K562 (cell line): ENCODE results near the gene DCPS. TPM values are rescaled to one million over a fixed set of nuclear protein-coding genes. Genes with fewer than 3 reads are reported as not detected.
A peak's percentile ranks its signal among the peaks of the same experiment; 100 is the strongest.

Experiments
- ATAC-seq: fragments of 200-7000 bp; cut with Tn5 transposase; 3 replicates; pipeline ENCODE4 v1.9.1; 2020; ENCODE audit warnings: moderate library complexity
- BruUV-seq: library from RNA; stranded (reverse); fragments of 400-500 nt; replicated peaks from 2 replicates; lab custom pipeline; 2021; lab: Mats Ljungman, UMichigan
- CTCF ChIA-PET: fragments of 300-600 bp; formaldehyde crosslinking; extraction: SDS; loops from one replicate; lab custom pipeline; 2021; ENCODE audit warnings: low intra/inter-chr PET ratio; lab: Yijun Ruan, JAX
- POLR2A ChIA-PET: fragments of 300-600, 350-650 bp; sonication (Branson Sonifier 250); formaldehyde crosslinking; extraction: SDS; loops from one replicate; lab custom pipeline; 2021; ENCODE audit warnings: antibody characterized with exemption, inconsistent platforms; lab: Yijun Ruan, JAX
- DNase-seq, 4 experiments: peaks; one replicate each; pipeline versions ENCODE4 v3.0.0 to v3.0.0-alpha.2; 2011 to 2018; ENCODE audit warnings: low spot score in 3 of 4, mixed read lengths in 3 of 4; ENCODE audit errors: extremely low read depth in 1 of 4
- FAIRE-seq: peaks from 2 replicates; lab custom pipeline; 2011; peaks lifted over from hg19 to GRCh38; lab: Jason Lieb, UNC
- H2AFZ ChIP-seq: 2 replicates; pipeline ENCODE4 v1.6.0; 2011; ENCODE audit warnings: low read depth, low read length, control low read depth, inconsistent platforms
- H3K27ac ChIP-seq: fragments of 200-600 bp; 3 replicates; pipeline ENCODE4 v1.8.0; 2011; ENCODE audit warnings: low read depth, mild to moderate bottlenecking, control low read depth, inconsistent platforms, low read length, moderate library complexity, mixed read lengths; ENCODE audit errors: extremely low read depth
- H3K27me3 ChIP-seq, 2 experiments: fragments of 300-600 bp in 1 of 2; 2 replicates in 1 of 2; 3 replicates in 1 of 2; pipeline versions ENCODE4 v1.6.0 to v1.8.0; 2011; ENCODE audit warnings: inconsistent platforms in 2 of 2, low read length in 2 of 2, mild to moderate bottlenecking in 1 of 2, mixed read lengths in 1 of 2, moderate library complexity in 1 of 2; ENCODE audit not compliant: control insufficient read depth in 2 of 2, insufficient read depth in 2 of 2
- H3K36me3 ChIP-seq: fragments of 300-600 bp; 3 replicates; pipeline ENCODE4 v1.8.0; 2011; ENCODE audit warnings: mild to moderate bottlenecking, low read length, inconsistent platforms; ENCODE audit not compliant: control insufficient read depth, insufficient read depth
- H3K4me1 ChIP-seq, 2 experiments: fragments of 200-600 bp in 1 of 2; replicated peaks in 1 of 2; 2 replicates in 1 of 2; 3 replicates in 1 of 2; pipeline versions ENCODE4 v1.5.1 to v1.8.0; 2011; ENCODE audit warnings: inconsistent platforms in 2 of 2, low read length in 2 of 2, mild to moderate bottlenecking in 1 of 2, mixed read lengths in 1 of 2, moderate library complexity in 1 of 2; ENCODE audit not compliant: control insufficient read depth in 2 of 2, insufficient read depth in 2 of 2
- H3K4me2 ChIP-seq: 2 replicates; pipeline ENCODE4 v1.6.1; 2011; ENCODE audit warnings: low read length, control low read depth, inconsistent platforms, mixed read lengths; ENCODE audit not compliant: insufficient read depth
- H3K4me3 ChIP-seq: fragments of 200-600 bp; sonication (generic), shearing (Covaris generic); 2 replicates; pipeline ENCODE4 v1.5.1; 2016; ENCODE audit warnings: control low read depth, inconsistent platforms
- H3K79me2 ChIP-seq: fragments of 200-600 bp; 3 replicates; pipeline ENCODE4 v1.8.0; 2011; ENCODE audit warnings: low read length, inconsistent platforms; ENCODE audit not compliant: control insufficient read depth, insufficient read depth
- H3K9ac ChIP-seq, 2 experiments: 2 replicates each; pipeline versions ENCODE4 v1.6.0 to v1.6.1; 2011; ENCODE audit warnings: low read depth in 2 of 2, low read length in 2 of 2, control low read depth in 1 of 2, inconsistent platforms in 1 of 2, mild to moderate bottlenecking in 1 of 2, mixed read lengths in 1 of 2; ENCODE audit not compliant: insufficient read depth in 1 of 2
- H3K9me1 ChIP-seq: one replicate; pipeline ENCODE4 v1.6.0; 2011; ENCODE audit warnings: inconsistent platforms, mild to moderate bottlenecking, low read length, moderate library complexity; ENCODE audit not compliant: control insufficient read depth, insufficient read depth
- H3K9me3 ChIP-seq: replicated peaks from 2 replicates; pipeline ENCODE4 v1.5.1; 2011; ENCODE audit warnings: low read depth, low read length, inconsistent platforms; ENCODE audit not compliant: control insufficient read depth, insufficient read depth
- H4K20me1 ChIP-seq: replicated peaks from 2 replicates; pipeline ENCODE4 v1.6.1; 2011; ENCODE audit warnings: low read length, inconsistent platforms, mixed read lengths; ENCODE audit not compliant: control insufficient read depth, insufficient read depth
- BCL6 ChIP-seq: fragments of 250-450 bp; sonication (Bioruptor Pico); IDR thresholded peaks from 2 replicates; pipeline ENCODE4 v1.4.0; 2020
- ERF ChIP-seq: fragments of 450-650 bp; formaldehyde crosslinking; IDR thresholded peaks from 2 replicates; pipeline ENCODE4 v1.4.0; 2020; ENCODE audit warnings: mild to moderate bottlenecking, mixed read lengths
- PCBP1 ChIP-seq: fragments of 200-400 bp; formaldehyde crosslinking; IDR thresholded peaks from 2 replicates; pipeline ENCODE4 v1.6.1; 2018; ENCODE audit warnings: mild to moderate bottlenecking, low read depth, low read length; ENCODE audit not compliant: poor library complexity, severe bottlenecking
- TAF9B ChIP-seq: fragments of 450-650 bp; IDR thresholded peaks from 2 replicates; pipeline ENCODE4 v1.6.1; 2018; ENCODE audit warnings: mild to moderate bottlenecking; ENCODE audit not compliant: partially characterized antibody
- U2AF2 ChIP-seq: fragments of 200-400 bp; formaldehyde crosslinking; optimal IDR thresholded peaks from 2 replicates; pipeline ENCODE3; 2017; ENCODE audit warnings: low read depth, mild to moderate bottlenecking, low read length
- ZNF551 ChIP-seq: fragments of 250-450 bp; sonication (Bioruptor Pico); IDR thresholded peaks from 2 replicates; pipeline ENCODE4 v1.5.0; 2021; ENCODE audit warnings: mild to moderate bottlenecking, moderate library complexity
- ZNF584 ChIP-seq: fragments of 200-800 bp; sonication (Bioruptor generic); IDR thresholded peaks from 2 replicates; pipeline ENCODE4 v1.6.1; 2016; ENCODE audit warnings: low read depth, mild to moderate bottlenecking, missing genetic modification characterization, missing compliant biosample characterization
- WGBS: fragments of 100-300 bp; shearing (Covaris generic); methylation state at CpG from one replicate; pipeline ENCODE4 v1.1.6; 2016; ENCODE audit warnings: low coverage, mixed read lengths; ENCODE audit not compliant: insufficient coverage; ENCODE audit errors: missing lambda C conversion rate; 5-methylcytosine and 5-hydroxymethylcytosine counted together
- in situ Hi-C: fragments of 300-500 bp; cut with MboI; formaldehyde crosslinking; loops from 4 replicates; pipeline ENCODE4 v1.15.0; 2018; ENCODE audit warnings: inconsistent platforms, mixed read lengths
- intact Hi-C: fragments of 100-400 bp; cut with micrococcal nuclease; formaldehyde crosslinking; loops from 2 replicates; pipeline ENCODE4 v1.14.2; 2022
- polyA plus RNA-seq, 8 experiments: library from polyadenylated mRNA; depleted of rRNA in 4 of 8; stranded (reverse) in 5 of 8; unstranded in 3 of 8; fragments of >200 nt; fragmentation: Nextera tagmentation in 2 of 8; fragmentation: Illumina TruSeq in 1 of 8; extraction: Ambion mirVana in 2 of 8; extraction: Trizol in 1 of 8; gene quantifications; 2 replicates each; pipeline versions ENCODE4 v1.2.1 to v1.2.3, GENCODE V29; 2011 to 2014; ENCODE audit warnings: inconsistent platforms in 1 of 8, missing spikeins in 1 of 8
- total RNA-seq, 7 experiments: library from RNA; depleted of rRNA in 6 of 7; stranded (reverse); fragments of >200 nt in 6 of 7; fragmentation: Illumina TruSeq in 2 of 7; extraction: Trizol in 2 of 7; gene quantifications; 2 replicates each; pipeline versions ENCODE4 v1.2.1 to v1.2.3, GENCODE V29; 2011 to 2021; ENCODE audit warnings: low replicate concordance in 1 of 7
- TF ChIP-seq, protein P1 (sequence below): fragments of 250-450 bp; sonication (Bioruptor Pico); IDR thresholded peaks from 2 replicates; pipeline ENCODE4 v1.5.0; 2022; ENCODE audit warnings: mild to moderate bottlenecking
- TF ChIP-seq, protein P2 (sequence below): fragments of 450-650 bp; IDR thresholded peaks from 2 replicates; pipeline ENCODE4 v1.6.1; 2016; ENCODE audit warnings: mild to moderate bottlenecking
- TF ChIP-seq, protein P3 (sequence below): IDR thresholded peaks from 2 replicates; pipeline ENCODE4 v1.6.1; 2016; ENCODE audit warnings: missing genetic modification characterization, missing compliant biosample characterization
- TF ChIP-seq, protein P4 (sequence below): fragments of 200-800 bp; sonication (Bioruptor generic); IDR thresholded peaks from 2 replicates; pipeline ENCODE4 v1.6.1; 2017; ENCODE audit warnings: missing genetic modification characterization, missing compliant biosample characterization
- TF ChIP-seq, protein P5 (sequence below): fragments of 200-800 bp; sonication (Bioruptor generic); IDR thresholded peaks from 2 replicates; pipeline ENCODE4 v1.6.1; 2017; ENCODE audit warnings: missing genetic modification characterization, missing compliant biosample characterization

DCPS gene
- total and polyA plus RNA-seq, 9 of the 15 experiments (the other 6 are each of a cell fraction or from before 2014, with no cell fraction given), result 8.7 to 38.1 (median 17.9) TPM

DNA sequence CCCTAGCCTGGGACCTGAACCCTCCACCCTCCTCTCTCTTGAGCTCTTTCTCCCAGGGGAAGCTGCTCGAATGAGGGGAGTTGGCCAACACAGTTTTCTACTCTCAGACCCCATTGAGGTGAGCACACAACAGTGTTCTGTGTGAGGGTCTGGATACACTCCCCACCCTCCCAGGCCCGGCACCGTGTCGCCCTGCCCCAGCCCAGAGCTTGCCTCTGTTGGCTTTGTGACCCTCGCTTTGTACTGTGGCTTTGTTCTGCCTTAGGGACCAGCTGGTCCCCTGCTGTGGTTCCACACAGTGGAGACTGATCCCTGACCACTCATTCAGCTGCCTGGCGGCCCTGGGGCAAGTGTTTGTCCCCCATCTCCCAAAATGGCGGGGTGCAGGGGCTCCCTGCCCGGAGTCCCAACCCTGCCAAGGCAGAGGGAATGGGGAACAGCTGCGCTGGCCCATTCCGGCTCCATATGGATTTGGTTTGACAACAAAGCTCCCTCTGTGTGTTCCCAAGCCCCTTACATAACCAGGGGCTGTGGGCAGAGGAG, 59.9 kb downstream of the DCPS start:
- intact Hi-C loops, result no loop called here
- TF ChIP-seq, protein P1, sequence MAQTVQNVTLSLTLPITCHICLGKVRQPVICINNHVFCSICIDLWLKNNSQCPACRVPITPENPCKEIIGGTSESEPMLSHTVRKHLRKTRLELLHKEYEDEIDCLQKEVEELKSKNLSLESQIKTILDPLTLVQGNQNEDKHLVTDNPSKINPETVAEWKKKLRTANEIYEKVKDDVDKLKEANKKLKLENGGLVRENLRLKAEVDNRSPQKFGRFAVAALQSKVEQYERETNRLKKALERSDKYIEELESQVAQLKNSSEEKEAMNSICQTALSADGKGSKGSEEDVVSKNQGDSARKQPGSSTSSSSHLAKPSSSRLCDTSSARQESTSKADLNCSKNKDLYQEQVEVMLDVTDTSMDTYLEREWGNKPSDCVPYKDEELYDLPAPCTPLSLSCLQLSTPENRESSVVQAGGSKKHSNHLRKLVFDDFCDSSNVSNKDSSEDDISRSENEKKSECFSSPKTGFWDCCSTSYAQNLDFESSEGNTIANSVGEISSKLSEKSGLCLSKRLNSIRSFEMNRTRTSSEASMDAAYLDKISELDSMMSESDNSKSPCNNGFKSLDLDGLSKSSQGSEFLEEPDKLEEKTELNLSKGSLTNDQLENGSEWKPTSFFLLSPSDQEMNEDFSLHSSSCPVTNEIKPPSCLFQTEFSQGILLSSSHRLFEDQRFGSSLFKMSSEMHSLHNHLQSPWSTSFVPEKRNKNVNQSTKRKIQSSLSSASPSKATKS, result no peak
- no peak for TF ChIP-seq ZNF551 (CRISPR knock-in tag)
- no peak for TF ChIP-seq ZNF584 (CRISPR knock-in tag)
- TF ChIP-seq, protein P2, sequence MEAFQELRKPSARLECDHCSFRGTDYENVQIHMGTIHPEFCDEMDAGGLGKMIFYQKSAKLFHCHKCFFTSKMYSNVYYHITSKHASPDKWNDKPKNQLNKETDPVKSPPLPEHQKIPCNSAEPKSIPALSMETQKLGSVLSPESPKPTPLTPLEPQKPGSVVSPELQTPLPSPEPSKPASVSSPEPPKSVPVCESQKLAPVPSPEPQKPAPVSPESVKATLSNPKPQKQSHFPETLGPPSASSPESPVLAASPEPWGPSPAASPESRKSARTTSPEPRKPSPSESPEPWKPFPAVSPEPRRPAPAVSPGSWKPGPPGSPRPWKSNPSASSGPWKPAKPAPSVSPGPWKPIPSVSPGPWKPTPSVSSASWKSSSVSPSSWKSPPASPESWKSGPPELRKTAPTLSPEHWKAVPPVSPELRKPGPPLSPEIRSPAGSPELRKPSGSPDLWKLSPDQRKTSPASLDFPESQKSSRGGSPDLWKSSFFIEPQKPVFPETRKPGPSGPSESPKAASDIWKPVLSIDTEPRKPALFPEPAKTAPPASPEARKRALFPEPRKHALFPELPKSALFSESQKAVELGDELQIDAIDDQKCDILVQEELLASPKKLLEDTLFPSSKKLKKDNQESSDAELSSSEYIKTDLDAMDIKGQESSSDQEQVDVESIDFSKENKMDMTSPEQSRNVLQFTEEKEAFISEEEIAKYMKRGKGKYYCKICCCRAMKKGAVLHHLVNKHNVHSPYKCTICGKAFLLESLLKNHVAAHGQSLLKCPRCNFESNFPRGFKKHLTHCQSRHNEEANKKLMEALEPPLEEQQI, result no peak
- TF ChIP-seq, protein P3, sequence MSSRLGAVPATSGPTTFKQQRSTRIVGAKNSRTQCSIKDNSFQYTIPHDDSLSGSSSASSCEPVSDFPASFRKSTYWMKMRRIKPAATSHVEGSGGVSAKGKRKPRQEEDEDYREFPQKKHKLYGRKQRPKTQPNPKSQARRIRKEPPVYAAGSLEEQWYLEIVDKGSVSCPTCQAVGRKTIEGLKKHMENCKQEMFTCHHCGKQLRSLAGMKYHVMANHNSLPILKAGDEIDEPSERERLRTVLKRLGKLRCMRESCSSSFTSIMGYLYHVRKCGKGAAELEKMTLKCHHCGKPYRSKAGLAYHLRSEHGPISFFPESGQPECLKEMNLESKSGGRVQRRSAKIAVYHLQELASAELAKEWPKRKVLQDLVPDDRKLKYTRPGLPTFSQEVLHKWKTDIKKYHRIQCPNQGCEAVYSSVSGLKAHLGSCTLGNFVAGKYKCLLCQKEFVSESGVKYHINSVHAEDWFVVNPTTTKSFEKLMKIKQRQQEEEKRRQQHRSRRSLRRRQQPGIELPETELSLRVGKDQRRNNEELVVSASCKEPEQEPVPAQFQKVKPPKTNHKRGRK (tag), result no peak
- TF ChIP-seq ERF (CRISPR knock-in tag), result no peak
- TF ChIP-seq, protein P4, sequence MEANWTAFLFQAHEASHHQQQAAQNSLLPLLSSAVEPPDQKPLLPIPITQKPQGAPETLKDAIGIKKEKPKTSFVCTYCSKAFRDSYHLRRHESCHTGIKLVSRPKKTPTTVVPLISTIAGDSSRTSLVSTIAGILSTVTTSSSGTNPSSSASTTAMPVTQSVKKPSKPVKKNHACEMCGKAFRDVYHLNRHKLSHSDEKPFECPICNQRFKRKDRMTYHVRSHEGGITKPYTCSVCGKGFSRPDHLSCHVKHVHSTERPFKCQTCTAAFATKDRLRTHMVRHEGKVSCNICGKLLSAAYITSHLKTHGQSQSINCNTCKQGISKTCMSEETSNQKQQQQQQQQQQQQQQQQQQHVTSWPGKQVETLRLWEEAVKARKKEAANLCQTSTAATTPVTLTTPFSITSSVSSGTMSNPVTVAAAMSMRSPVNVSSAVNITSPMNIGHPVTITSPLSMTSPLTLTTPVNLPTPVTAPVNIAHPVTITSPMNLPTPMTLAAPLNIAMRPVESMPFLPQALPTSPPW (CRISPR knock-in tag), result no peak
- no peak for TF ChIP-seq BCL6 (CRISPR knock-in tag)
- TF ChIP-seq TAF9B, result no peak
- TF ChIP-seq, protein P5, sequence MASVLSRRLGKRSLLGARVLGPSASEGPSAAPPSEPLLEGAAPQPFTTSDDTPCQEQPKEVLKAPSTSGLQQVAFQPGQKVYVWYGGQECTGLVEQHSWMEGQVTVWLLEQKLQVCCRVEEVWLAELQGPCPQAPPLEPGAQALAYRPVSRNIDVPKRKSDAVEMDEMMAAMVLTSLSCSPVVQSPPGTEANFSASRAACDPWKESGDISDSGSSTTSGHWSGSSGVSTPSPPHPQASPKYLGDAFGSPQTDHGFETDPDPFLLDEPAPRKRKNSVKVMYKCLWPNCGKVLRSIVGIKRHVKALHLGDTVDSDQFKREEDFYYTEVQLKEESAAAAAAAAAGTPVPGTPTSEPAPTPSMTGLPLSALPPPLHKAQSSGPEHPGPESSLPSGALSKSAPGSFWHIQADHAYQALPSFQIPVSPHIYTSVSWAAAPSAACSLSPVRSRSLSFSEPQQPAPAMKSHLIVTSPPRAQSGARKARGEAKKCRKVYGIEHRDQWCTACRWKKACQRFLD (CRISPR knock-in tag), result no peak
- no peak for TF ChIP-seq U2AF2
- no peak for TF ChIP-seq PCBP1

More for the DNA sequence above, 59.9 kb downstream of the DCPS start:
- H3K36me3 ChIP-seq, result no peaks in the 10 kb centered on the region
- no peaks in the 10 kb centered on the region for H3K9me3 ChIP-seq
- no peaks in the 10 kb centered on the region for H3K27me3 ChIP-seq
- H3K4me2 ChIP-seq, result no peak overlapping the region
- H3K4me1 ChIP-seq, result peaks cover 6 to 16% of the 10 kb centered on the region in 2 experiments; a peak in 4 of 5 replicates
- ChIA-PET POLR2A (interaction anchor here (0.6 to 1.3 kb wide), 4 partner anchors 9 to 736 kb away, joined by 3 to 5 read pairs (median 4); partner anchors contain the start of gene ST3GAL4), CTCF (no interaction called here)
- 67% methylated on average over 6 of the region's 10 CpGs for WGBS
- no TSS peak for BruUV-seq
- in situ Hi-C loops, result no loop called here
- H3K79me2 ChIP-seq, result no peaks in the 10 kb centered on the region
- no peak overlapping the region for H2AFZ ChIP-seq
- peak overlapping the region in 1 of 2 experiments; percentile 61; a peak in 1 of 4 replicates for H3K9ac ChIP-seq
- DNase-seq (no peak), ATAC-seq (no peak), FAIRE-seq (no peak)
- H3K9me1 ChIP-seq, result no peaks in the 10 kb centered on the region
- no peak overlapping the region for H3K4me3 ChIP-seq
- H4K20me1 ChIP-seq, result peaks cover 18% of the 10 kb centered on the region; the same call in 1 of the 2 replicates
- H3K27ac ChIP-seq, result no peak overlapping the region
